AG04449 (cell line): ENCODE data around the gene USP16.

Experiments
- CTCF ChIA-PET: fragments of 350-600 bp; formaldehyde crosslinking; extraction: SDS; loops from one replicate; lab custom pipeline; 2021; ENCODE audit warnings: antibody characterized with exemption; lab: Yijun Ruan, JAX
- POLR2A ChIA-PET: fragments of 400-600, 350-600 bp; formaldehyde crosslinking; extraction: SDS; loops from one replicate; lab custom pipeline; 2020; ENCODE audit warnings: antibody characterized with exemption, inconsistent platforms; lab: Yijun Ruan, JAX
- DNase-seq: peaks from one replicate; pipeline ENCODE4 v3.0.0-alpha.2; 2010; ENCODE audit warnings: low read depth, low spot score
- H3K4me3 ChIP-seq: 2 replicates; pipeline ENCODE4 v1.5.1; 2011; ENCODE audit warnings: low read depth, mild to moderate bottlenecking, control low read depth, low read length
- TF ChIP-seq, protein P1 (sequence below): IDR thresholded peaks from one replicate; pipeline ENCODE4 v1.5.1; 2011; ENCODE audit warnings: mild to moderate bottlenecking, moderate library complexity, low read length, control low read depth, inconsistent platforms; ENCODE audit not compliant: insufficient read depth; ENCODE audit errors: missing control alignments

USP16 gene

DNA sequence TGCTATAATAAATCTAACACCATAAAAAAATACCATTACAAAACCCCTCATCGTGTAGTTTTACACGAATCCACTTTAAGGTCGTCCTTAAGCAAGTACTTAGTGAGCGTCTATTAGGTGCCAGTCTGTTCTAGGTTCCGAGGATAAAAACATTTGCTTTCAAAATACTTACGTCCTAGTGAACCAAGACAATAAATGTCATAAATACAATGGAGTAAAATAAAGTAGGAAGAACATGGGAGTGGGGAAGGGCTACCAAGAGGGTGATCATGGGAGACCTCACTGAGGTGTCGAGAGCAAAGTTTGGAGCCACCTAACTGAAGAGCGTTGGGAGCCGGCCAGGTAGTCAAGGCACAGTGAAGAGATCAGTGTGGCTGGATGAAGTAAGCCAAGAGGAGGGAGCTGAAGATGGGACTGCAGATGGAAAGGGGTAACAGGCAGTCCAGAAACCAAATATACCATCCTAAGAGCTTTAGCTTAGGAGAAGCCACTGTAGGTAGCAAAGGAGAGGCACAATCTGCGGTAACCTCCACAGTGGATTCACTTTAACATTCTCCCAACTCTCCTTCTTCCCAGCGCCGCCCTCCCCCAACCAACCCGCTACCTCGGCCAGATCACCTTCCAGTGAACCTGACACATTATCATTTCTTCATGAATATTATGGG is 32.5 kb upstream of the USP16 start:
- ChIA-PET CTCF (no interaction called here), POLR2A (interaction anchor here (1.1 to 1.3 kb wide), 2 partner anchors 11 to 33 kb away, joined by 3 to 19 read pairs; partner anchors contain the start of gene USP16)

DNA sequence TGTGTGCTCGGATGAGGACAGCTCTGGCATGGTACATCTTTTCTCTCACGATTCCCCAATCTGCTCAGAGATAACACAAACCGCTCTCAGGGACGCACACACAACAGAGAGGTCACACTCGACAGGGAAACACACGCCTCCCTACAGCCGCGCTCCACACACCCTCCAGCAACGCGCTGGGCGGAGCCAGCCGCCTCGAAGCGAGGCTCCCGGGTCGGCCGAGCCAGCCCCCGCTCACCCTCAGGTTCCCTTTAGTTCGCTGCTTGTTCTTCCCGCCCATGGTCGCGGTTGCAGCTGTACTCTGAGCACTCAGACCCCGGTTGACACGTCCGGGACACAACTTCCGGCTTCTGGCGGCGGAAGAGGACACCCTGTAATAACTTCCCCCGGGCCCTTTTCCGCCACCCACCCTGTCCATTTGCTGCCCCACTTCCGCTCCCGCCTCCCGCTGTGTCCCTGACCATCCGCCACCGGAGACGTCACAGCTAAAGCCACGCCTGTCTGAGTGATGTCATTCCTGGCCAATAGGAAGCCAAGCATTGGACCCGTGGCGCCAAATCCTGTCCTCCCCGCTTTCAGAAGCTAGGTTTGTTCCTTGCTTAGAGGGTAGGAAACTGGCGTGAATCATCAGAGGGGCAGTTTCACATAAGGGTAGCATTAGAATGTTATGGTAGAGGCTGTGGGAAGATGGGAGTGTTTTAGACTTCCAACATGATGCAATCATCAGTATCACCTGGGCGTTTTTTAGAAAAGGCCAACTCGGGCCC is 31.8 kb upstream of the USP16 start, which contains the start of gene LTN1:
Gene LTN1 (minus strand): TSS at position 352 of the 767 bp plus-strand sequence. CDS start 72 bp downstream, at position 280.
- peak within 1 kb of the TSS; percentile 96 for H3K4me3 ChIP-seq
- TF ChIP-seq, protein P1, sequence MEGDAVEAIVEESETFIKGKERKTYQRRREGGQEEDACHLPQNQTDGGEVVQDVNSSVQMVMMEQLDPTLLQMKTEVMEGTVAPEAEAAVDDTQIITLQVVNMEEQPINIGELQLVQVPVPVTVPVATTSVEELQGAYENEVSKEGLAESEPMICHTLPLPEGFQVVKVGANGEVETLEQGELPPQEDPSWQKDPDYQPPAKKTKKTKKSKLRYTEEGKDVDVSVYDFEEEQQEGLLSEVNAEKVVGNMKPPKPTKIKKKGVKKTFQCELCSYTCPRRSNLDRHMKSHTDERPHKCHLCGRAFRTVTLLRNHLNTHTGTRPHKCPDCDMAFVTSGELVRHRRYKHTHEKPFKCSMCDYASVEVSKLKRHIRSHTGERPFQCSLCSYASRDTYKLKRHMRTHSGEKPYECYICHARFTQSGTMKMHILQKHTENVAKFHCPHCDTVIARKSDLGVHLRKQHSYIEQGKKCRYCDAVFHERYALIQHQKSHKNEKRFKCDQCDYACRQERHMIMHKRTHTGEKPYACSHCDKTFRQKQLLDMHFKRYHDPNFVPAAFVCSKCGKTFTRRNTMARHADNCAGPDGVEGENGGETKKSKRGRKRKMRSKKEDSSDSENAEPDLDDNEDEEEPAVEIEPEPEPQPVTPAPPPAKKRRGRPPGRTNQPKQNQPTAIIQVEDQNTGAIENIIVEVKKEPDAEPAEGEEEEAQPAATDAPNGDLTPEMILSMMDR = no peak
- CTCF ChIA-PET = interaction anchor here (1.3 kb wide), 1 partner anchor 53 kb away, joined by 3 read pairs; no protein-coding TSS in a partner anchor
- DNase-seq = peak; percentile 97
- POLR2A ChIA-PET = interaction anchor here (1.1 to 1.3 kb wide), 2 partner anchors 10 to 32 kb away, joined by 3 to 19 read pairs; partner anchors contain the start of gene USP16

More for the DNA sequence above, 32.5 kb upstream of the USP16 start:
- H3K4me3 ChIP-seq = peak overlapping the region; percentile 96
- TF ChIP-seq, protein P1 = no peak
- no peak for DNase-seq

DNA sequence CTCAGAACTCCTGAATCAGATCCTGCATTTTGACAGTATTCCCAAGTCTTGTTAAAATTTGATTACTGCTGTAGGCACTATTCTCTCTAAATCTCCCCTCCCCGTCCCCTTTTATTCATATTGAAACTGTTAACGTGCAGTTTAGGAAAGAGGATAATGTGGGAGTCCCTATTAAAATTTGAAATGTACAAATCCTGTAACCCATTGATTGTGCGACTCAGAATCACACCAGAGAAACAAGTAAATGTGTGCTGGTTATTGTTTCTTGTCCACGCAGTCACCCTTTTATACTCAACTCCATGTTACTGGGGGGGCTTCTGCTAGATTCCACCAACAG is 31.2 kb upstream of the USP16 start:
- no peak for DNase-seq
- H3K4me3 ChIP-seq = peak overlapping the region; percentile 49
- TF ChIP-seq, protein P1 = no peak
- CTCF ChIA-PET = interaction anchor here (1.3 kb wide), 1 partner anchor 54 kb away, joined by 3 read pairs; no protein-coding TSS in a partner anchor
- POLR2A ChIA-PET = interaction anchor here (1.1 to 1.3 kb wide), 2 partner anchors 9 to 32 kb away, joined by 3 to 19 read pairs; partner anchors contain the start of gene USP16

DNA sequence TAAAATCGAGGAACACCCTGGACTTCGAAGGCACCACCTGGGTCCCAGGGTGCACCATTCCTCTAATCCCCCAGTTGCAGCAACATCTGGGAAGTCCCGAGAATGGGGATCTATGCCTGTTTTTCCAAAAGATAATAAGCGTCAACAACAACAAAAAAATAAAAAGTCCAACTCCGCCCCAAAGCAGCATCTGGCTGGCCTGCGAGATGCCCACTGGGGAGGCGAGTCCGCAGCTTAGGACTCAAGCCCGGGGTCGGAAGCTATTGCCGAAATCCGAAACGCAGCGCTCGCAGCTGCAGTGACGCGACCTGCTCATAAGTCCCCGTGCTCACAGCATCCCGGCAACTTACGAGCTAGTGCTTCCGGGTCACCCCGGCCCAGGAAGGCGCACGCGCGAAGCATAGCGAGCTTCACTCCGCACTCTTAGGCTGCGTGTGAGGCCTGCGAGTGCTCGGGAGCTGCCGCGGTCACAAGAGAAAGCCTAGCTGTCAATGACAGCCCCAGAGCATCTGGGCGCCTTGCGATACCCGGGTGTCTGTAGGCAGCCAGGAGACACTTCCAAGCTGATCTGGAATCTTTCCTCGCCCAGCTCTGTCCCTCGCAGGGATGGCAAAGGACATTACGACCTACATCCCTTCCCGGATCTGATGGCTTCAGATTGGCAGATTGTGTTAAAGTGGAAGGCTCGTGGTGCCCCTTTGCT is 21.9 kb upstream of the USP16 start:
- TF ChIP-seq, protein P1 = no peak
- POLR2A ChIA-PET = interaction anchor here (0.6 to 1.9 kb wide), 9 partner anchors 8 to 369 kb away, joined by 3 to 19 read pairs (median 4); partner anchors contain the start of genes LTN1, RWDD2B and USP16
- DNase-seq = peak; percentile 82
- peak overlapping the region; percentile 74 for H3K4me3 ChIP-seq
- CTCF ChIA-PET = no interaction called here

DNA sequence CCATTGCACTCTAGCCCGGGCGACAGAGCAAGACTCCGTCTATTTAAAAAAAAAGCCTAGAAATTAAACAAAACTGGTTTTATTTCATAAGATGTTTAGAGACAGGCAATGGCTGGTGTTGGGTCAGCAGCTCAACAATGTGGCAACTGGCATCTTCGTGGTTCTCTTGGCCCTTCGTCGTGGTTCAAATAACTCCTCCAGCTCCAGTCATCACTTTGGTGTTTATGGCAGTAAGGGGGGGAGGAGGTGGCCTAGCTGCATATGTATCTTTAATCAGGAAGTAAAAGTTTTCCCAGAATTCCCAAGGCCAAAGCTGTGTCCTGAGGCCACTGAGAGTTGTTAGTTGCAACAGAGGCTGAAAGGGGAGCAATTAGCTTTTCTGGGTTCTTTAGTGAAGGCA is 18.8 kb upstream of the USP16 start:
- no peak overlapping the region for H3K4me3 ChIP-seq
- CTCF ChIA-PET = no interaction called here
- DNase-seq = no peak
- TF ChIP-seq, protein P1 = no peak
- POLR2A ChIA-PET = interaction anchor here (2.1 kb wide), 1 partner anchor 19 kb away, joined by 6 read pairs; the partner anchor contains the start of gene USP16
